GM12872 (cell line): ENCODE data around the gene CAPN13.

Experiments
- CTCF ChIP-seq: IDR thresholded peaks from 3 replicates; pipeline ENCODE4 v1.5.1; 2011; ENCODE audit warnings: low read depth, mild to moderate bottlenecking, low read length, moderate library complexity; ENCODE audit not compliant: insufficient read depth

Gene CAPN13

GRCh38 chr2:30807249-30807648 lies at the start of gene CAPN13:
CAPN13 (minus strand) TSS chr2:30807446; CDS start chr2:30787325, 20,121 bp downstream.
- no peak for TF ChIP-seq CTCF

GRCh38 chr2:30847841-30848240 lies 40.6 kb upstream of the CAPN13 start:
- TF ChIP-seq CTCF: no peak

GRCh38 chr2:30847329-30847728 lies 40.1 kb upstream of the CAPN13 start:
- TF ChIP-seq CTCF: no peak

- no peak for TF ChIP-seq CTCF
These were observed 21.3 kb upstream of the CAPN13 start for GRCh38 chr2:30828586-30828985.

- TF ChIP-seq CTCF: no peak
These were observed 19.7 kb upstream of the CAPN13 start for GRCh38 chr2:30826916-30827315.

- no peak for TF ChIP-seq CTCF
These were observed 19.2 kb upstream of the CAPN13 start for GRCh38 chr2:30826481-30826880.

- TF ChIP-seq CTCF: no peak
These were observed 16.2 kb upstream of the CAPN13 start for GRCh38 chr2:30823452-30823851.

- TF ChIP-seq CTCF: no peak
These were observed 14.7 kb upstream of the CAPN13 start for GRCh38 chr2:30821960-30822359.
